HG03575 (cell line): ENCODE measurements around the gene FAM120AOS.

ENCODE experiments used
- ATAC-seq: cut with Tn5 transposase; IDR thresholded peaks from one replicate; pipeline ENCODE4 v1.9.1; 2021; ENCODE audit not compliant: unreplicated experiment, insufficient number of reproducible peaks, low FRiP score; ENCODE audit errors: extremely low read depth

Gene FAM120AOS

DNA sequence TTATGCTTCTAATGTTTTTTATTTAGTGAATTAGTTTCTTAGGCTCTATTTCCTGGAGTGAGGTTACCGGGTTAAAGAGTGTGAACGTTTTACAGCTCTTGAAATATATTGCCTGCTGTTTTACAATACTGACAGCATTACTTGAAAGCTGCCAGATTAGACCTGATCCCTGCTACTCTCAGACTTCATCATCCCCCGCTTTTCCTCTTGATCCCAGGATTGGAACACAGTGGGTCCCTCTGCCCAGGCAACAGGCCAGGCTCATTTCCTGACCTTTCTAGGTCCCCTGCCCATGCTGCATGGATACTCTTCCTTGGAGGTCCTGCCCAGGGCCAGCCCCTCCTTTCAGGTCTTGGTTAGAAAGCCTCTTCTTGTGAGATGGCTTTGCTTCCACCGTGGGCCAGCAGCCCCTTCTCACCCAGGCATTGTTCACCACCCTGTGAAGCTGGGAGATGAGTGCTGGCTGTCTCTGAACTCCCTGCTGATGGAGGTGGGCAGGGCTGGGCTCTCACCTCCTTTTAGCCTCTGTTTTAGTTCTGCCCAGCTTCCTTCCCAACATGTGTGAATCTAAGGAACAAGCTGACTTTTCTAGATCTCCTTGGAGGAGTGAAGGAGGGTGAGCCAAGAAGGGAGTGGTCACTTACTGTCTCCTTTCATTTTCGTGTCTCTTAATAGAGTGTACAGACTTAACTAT lies 15.5 kb upstream of the FAM120AOS start:
- no peak for ATAC-seq

DNA sequence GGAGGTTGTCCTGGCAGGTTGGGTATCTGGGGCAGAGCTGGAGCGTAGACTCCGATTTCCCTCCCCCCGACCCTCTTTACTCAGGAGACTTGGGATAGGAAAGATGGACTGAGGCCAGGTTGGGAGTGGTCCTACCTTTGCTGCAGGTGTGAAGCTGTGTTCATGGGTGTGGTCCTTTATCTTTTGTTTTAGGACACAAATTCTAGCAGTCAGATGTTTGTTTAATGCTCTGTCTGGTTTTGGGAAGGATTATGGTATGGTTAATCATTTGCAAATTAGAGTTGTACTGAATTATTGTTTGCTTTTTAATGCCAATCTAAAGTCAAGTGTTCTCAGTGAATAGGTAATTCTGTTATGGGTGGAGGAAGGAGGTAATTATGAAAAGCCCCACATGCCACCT lies 14.1 kb upstream of the FAM120AOS start:
- no peak for ATAC-seq

DNA sequence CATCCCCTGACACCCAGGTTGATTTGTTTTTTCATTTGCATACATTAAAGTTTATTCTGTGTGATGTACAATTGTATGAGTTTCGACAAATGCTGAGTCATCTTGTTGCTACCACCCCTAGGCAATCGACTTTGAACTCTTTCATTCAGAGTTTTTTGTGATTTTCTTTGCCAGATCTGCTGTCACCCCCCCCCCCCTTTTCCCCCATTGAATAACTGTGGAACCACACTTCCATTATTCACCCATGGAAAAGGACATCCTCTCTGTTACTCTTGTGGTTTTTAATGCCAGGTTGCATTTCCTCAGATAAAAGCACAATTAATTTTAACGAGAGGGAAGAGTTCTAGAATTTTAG lies 13.7 kb upstream of the FAM120AOS start:
- ATAC-seq = no peak

DNA sequence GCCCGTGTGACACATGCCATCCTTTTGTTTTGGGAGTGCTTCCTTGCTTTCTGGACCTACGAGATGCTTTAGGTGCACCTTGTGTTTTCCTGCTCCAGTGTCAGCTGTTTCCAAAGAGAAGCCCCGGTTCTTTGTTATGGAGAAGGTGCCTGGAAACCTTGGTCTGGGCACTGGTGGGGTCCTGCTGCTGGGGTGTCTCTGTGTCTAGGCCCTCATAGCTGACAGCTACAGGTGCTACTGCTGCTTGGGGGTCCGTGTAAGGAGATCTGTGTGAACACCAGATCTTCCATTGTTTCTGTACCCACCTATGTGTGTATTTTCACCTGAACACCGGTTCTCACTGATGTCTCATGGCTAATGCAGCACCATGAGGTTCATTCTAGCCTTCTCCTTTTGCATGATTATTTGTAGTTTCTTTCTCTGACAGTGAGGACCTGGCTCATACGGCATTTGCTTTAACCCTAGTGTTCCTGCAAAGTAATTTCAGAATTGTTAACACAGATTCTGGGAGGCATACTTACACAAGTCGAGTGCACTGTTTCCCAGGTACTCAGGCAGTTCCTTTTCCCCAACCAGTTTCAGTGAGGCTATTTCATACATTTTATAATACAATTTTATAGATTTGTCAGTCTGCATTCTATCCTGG lies 13.2 kb upstream of the FAM120AOS start:
- ATAC-seq = no peak

DNA sequence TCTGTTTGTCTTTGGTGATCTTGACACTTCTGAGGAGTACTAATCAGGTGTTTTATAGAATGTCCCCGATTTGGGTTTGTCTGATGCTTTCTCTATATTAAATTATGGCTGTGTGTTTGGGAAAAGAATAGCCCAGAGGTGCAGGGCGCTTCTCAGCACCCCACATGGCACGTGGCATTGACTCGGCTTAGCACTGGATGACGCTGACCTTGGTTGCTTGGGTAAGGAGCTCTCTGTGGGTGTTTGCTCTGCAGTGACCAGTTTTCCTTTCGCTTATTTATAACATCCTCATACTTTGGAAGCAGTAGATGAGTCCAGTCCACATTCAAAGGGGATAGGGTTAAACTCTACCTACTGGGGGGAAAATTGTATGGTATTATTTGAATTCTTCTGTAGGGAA lies 12.5 kb upstream of the FAM120AOS start:
- no peak for ATAC-seq

DNA sequence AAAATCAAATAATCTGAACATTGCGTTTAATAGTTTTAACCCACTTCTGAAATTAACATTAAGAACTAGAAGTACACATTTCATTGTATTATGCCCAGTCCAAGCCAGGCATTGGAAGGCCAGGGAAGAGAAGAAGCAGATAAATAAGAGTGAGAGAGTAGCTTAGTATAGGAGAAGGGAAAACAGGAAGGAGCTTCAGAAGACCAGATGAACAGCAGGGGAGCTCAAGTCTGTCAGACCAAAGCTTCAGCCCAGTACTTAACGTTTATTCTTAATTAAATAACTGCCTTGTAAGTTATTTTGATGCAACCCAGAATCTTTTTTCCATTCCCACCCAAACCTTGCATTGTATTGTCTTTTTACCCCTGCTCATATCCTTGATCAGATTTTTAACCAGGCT lies 11.5 kb upstream of the FAM120AOS start:
- no peak for ATAC-seq

DNA sequence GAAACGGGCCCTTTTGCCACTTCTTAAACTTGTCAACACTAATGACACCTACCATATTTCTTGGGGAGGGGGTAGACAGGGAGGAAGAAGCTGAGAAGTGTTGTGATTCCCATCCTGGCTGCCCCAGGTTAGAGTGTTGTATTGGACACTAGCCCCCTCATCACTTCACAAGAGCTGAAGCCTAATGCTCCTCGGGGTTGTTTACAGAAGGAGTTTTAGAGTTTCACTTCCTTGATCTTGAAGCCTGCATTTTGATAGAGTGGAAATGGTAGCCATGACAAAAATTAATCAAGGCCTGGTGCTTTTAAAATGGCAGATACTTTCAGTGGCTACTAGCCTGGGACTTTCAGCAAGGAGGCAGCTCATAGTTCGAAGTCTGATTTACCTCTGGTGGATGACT lies 11.0 kb upstream of the FAM120AOS start:
- ATAC-seq = no peak

DNA sequence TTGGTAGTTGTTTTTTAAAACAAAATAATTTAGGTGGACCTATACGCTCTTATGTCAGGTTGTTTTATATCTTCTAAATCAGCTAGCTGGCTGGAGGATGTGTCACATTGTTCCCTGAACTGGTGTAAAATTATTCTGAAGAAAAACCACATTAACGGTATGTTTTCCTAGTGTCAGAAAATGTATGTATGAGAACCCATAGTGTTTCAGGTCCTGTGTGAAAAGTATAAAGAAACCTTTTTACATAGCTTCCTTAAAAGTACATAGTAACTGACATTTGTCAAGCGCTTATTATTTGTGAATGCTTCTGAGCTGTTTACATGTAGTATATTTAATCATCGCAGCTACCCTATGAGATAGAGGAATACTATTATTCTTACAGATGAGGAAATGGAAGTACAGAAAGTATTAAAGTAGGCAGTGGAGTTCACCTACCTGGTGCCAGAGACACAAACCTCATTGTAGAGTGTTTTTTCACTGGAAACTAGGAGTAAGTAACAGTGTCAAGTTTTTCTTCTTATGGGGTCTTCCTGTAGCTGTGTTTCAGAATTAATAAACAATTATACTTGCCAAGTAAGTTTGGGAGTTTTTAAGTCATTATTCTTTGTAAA lies 10.4 kb upstream of the FAM120AOS start:
- ATAC-seq = no peak

- ATAC-seq = no peak
These were observed 8.4 kb upstream of the FAM120AOS start for GRCh38 chr9:93461821-93462220.

DNA sequence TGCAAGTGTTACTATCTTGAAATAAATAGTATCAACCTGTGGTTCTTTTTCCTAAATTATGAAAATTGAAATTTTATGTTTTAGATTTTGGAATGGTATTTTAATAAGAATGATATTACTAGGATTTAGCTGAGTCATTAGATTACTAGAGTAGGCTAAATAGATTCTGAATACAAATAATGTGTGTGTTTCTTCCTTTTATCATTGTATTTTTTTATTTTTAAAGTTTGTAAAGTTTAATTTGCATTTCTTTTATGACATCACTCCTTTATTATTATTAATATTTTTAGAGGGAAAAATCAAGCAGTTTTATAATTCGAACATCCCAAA lies 8.0 kb upstream of the FAM120AOS start:
- no peak for ATAC-seq

GRCh38 chr9:93460689-93461413 lies 7.5 kb upstream of the FAM120AOS start:
- ATAC-seq = no peak

DNA sequence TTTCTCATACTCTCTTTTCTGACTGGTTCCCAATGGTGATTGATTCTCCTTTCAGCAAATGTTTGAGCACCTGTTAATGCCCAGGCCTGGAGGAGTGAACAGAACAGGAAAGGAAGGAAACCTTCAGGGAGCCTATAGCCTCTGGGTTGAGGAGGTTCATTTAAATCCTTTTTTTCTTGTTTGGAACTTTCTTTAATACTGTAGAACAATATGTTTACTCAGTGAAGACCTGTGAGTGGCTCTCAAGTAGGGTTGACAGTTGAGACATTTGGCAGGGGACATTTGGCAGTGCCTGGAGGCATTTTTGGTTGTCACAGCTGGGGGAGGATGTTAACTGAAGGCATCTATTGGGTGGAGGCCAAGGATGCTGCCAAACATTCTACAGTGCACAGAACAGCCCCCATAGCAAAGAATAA lies 6.1 kb upstream of the FAM120AOS start:
- ATAC-seq = no peak

GRCh38 chr9:93458712-93459111 lies 5.3 kb upstream of the FAM120AOS start:
- no peak for ATAC-seq

GRCh38 chr9:93457006-93457405 lies 3.6 kb upstream of the FAM120AOS start:
- ATAC-seq = no peak

- no peak for ATAC-seq
These were observed 3.1 kb upstream of the FAM120AOS start for GRCh38 chr9:93456504-93456903.

DNA sequence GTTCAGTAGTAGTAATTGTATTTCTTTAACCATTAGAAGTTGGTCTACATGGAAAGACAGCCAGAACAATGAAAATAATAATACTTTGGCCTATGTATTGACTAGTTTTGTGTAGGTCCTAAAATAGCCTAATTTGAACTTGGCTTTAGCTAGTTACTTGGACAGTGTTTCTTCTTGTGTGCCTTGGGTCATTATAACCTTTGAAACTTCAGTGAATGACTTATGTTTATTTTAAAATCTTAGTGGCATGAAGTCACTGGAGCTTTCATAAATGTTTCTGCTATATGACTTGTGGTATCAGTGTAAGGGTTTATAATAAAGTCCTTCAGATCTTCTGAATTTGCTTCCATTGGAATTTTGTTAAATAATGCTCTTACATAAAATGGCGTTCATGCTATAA lies 2.6 kb upstream of the FAM120AOS start:
- no peak for ATAC-seq

DNA sequence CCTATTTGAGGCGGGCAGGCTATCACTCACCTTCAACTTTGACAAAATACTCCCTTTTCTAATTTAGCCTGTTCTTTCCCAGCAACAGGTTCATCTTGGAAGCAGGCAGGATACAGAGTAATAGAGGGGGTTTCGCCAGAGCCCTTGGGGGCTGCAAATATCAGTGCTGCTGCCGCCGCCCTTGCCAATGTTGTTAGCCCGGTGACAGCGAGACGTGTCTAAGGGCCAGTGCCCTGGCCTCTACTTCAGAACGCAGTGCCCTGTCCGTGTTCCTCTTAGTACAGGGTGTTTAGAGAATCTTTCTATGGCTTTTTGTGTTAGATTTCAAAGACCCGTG lies 703 bp downstream of the FAM120AOS start:
- ATAC-seq = no peak

- ATAC-seq = no peak
These were observed 1.3 kb downstream of the FAM120AOS start for GRCh38 chr9:93451849-93452709.
